ENCODE measurements around the gene KLHL22.

KLHL22 gene

GRCh38 chr22:20442485-20443284 lies 52.9 kb downstream of the KLHL22 start:
- no peak for DNase-seq
- Mint-ChIP-seq H3K27ac (no peak overlapping the region), H3K4me3 (no peak overlapping the region), H3K27me3 (ENCODE audit: low read depth, poor library complexity) (peaks cover 25% of the 10 kb centered on the region), H3K36me3 (ENCODE audit: low read depth) (peaks cover 33% of the 10 kb centered on the region), H3K4me1 (peaks cover 12% of the 10 kb centered on the region), H3K9me3 (no peaks in the 10 kb centered on the region)
- no peak for TF ChIP-seq CTCF (IDR thresholded peaks at IDR 0.05)

- H3K9me3 Mint-ChIP-seq = no peaks in the 10 kb centered on the region
- peaks cover 30% of the 10 kb centered on the region for H3K36me3 Mint-ChIP-seq (ENCODE audit: low read depth)
- peaks cover 30% of the 10 kb centered on the region for H3K27me3 Mint-ChIP-seq (ENCODE audit: low read depth, poor library complexity)
- TF ChIP-seq CTCF (IDR thresholded peaks at IDR 0.05) = no peak
- H3K4me1 Mint-ChIP-seq = peaks cover 16% of the 10 kb centered on the region
- H3K4me3 Mint-ChIP-seq = no peak overlapping the region
- no peak overlapping the region for H3K27ac Mint-ChIP-seq
- no peak for DNase-seq
Observed at GRCh38 chr22:20441631-20442484, 53.7 kb downstream of the KLHL22 start.

DNA sequence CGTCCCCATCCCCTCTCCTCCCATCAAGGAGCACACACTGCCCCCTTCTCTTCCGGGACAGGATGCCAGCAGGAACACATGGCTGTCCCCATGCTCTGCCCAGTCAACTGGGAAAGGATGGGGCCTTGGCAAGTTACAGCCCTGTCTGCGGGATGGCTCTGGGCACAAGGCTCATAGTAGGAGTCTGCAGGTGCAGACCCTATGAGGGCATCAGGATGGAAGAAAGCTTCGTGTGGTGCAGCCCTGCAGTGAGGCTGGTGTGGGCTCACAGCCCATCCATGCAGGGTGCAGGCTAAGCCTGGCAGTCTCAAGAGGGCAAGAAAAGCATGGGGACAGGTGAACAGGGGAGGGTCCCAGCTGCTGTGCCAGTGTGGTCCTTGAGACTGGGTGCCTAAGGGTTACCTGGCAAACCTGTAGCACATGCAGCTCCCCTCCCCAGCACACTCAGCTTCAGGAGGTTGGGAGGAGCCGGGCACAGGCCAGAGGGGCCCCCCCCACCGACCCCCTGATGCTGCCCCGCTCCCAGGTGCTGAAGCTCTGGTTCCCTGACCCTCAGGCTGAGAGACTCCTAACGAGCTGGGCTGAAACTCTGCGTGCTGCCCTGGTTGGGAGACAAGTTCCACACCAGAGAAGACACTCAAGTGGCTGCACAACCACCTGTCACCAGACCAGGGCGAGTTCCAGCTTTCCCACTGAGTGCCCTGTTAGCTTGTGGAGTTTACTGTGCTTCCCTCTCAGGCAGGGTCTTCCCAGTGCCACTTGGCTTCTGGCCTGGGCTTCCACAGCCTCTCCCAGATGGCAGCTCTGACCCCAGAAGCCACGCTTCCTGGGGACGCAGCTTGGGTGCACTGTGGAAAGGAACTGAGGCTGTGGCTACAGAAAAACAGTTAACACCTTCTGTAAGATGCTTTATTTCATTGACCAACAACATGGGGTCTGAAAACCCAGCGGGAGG lies 54.7 kb downstream of the KLHL22 start:
- TF ChIP-seq CTCF (IDR thresholded peaks at IDR 0.05) = no peak
- H3K36me3 Mint-ChIP-seq (ENCODE audit: low read depth) = peaks cover 21% of the 10 kb centered on the region
- H3K27ac Mint-ChIP-seq = no peak overlapping the region
- H3K9me3 Mint-ChIP-seq = no peaks in the 10 kb centered on the region
- no peak for DNase-seq
- H3K4me1 Mint-ChIP-seq = peaks cover 18% of the 10 kb centered on the region
- no peak overlapping the region for H3K4me3 Mint-ChIP-seq
- H3K27me3 Mint-ChIP-seq (ENCODE audit: low read depth, poor library complexity) = peaks cover 35% of the 10 kb centered on the region

DNA sequence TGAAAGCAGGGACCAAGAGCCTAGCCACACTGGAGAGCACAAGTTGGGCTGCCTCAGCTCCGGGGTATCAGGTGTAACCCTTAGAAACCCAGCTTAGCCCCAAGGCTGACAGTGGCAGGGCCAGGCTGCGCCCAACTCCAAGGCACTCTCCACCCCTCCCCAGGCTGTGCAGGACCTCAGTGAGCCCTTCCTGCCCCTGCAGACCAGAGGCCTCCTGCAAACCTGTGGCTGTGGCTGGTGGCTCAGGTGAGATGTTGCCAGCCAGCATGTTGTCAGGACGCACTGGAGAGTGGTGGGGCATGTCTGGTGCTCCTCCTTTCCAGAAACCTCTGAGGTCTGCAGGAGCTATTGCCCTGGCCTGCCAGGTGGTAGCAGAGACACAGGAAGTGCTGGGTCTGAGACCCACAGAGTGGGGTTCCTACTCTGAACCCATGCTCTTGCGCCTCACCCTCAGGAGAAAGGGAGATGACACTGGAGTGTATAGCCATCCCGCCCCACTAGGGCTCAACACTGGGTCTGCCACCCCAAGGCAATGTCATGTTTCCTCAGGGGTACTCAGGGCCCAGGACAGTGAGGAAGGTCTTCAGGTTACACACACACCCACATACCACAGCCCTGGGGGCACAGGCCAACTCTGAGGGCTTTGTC lies 55.5 kb downstream of the KLHL22 start:
- peaks cover 19% of the 10 kb centered on the region for H3K36me3 Mint-ChIP-seq (ENCODE audit: low read depth)
- H3K27me3 Mint-ChIP-seq (ENCODE audit: low read depth, poor library complexity) = peaks cover 44% of the 10 kb centered on the region
- TF ChIP-seq CTCF (IDR thresholded peaks at IDR 0.05) = no peak
- peaks cover 27% of the 10 kb centered on the region for H3K4me1 Mint-ChIP-seq
- DNase-seq = no peak
- no peaks in the 10 kb centered on the region for H3K9me3 Mint-ChIP-seq
- H3K27ac Mint-ChIP-seq = no peak overlapping the region
- no peak overlapping the region for H3K4me3 Mint-ChIP-seq

GRCh38 chr22:20439556-20439927 lies 56.1 kb downstream of the KLHL22 start:
- TF ChIP-seq CTCF (IDR thresholded peaks at IDR 0.05) = no peak
- peaks cover 15% of the 10 kb centered on the region for H3K36me3 Mint-ChIP-seq (ENCODE audit: low read depth)
- no peak for DNase-seq

More at GRCh38 chr22:20439556-20439927, 56.1 kb downstream of the KLHL22 start:
- Mint-ChIP-seq H3K4me3 (peak overlapping the region; percentile 43), H3K9me3 (no peaks in the 10 kb centered on the region), H3K27ac (no peak overlapping the region), H3K27me3 (ENCODE audit: low read depth, poor library complexity) (peaks cover 49% of the 10 kb centered on the region), H3K4me1 (peaks cover 31% of the 10 kb centered on the region)
